Suprapubic skin (tissue), 4 donors: ENCODE results near the gene BDKRB2. TPM values are rescaled to one million over a fixed set of nuclear protein-coding genes. Genes with fewer than 3 reads are reported as not detected.

Experiments used
- DNase-seq, 2 donors: peaks; one replicate each; pipeline ENCODE4 v3.0.0-alpha.2; 2019; ENCODE audit warnings: low spot score in 2 of 2
- H3K27ac ChIP-seq: fragments of 200-600 bp; sonication (generic); one replicate; pipeline ENCODE4 v1.5.1; 2019
- H3K27me3 ChIP-seq: fragments of 200-600 bp; sonication (generic); one replicate; pipeline ENCODE4 v1.5.1; 2019
- H3K36me3 ChIP-seq: fragments of 200-600 bp; sonication (generic); one replicate; pipeline ENCODE4 v1.5.1; 2019
- H3K4me1 ChIP-seq: fragments of 200-600 bp; sonication (generic); one replicate; pipeline ENCODE4 v1.5.1; 2019
- H3K4me3 ChIP-seq: fragments of 200-600 bp; sonication (generic); one replicate; pipeline ENCODE4 v1.5.1; 2019; ENCODE audit warnings: mild to moderate bottlenecking
- H3K9me3 ChIP-seq: fragments of 200-600 bp; sonication (generic); one replicate; pipeline ENCODE4 v1.5.1; 2019
- CTCF ChIP-seq, 2 donors: fragments of 200-600 bp in 1 of 2; fragments of 450-650 bp in 1 of 2; sonication (generic) in 1 of 2; IDR thresholded peaks; one replicate each; pipeline ENCODE4 v1.5.1; 2016 to 2019; ENCODE audit warnings: antibody characterized with exemption in 2 of 2, mild to moderate bottlenecking in 1 of 2, moderate library complexity in 1 of 2
- EP300 ChIP-seq: sonication (generic); formaldehyde crosslinking; IDR thresholded peaks from one replicate; pipeline ENCODE4 v1.6.1; 2017; ENCODE audit warnings: antibody characterized with exemption
- POLR2A ChIP-seq, 2 donors: fragments of 450-650 bp; IDR thresholded peaks; one replicate each; pipeline ENCODE4 v1.6.1; 2017; ENCODE audit warnings: antibody characterized with exemption in 2 of 2, mild to moderate bottlenecking in 2 of 2, moderate library complexity in 2 of 2
- POLR2AphosphoS5 ChIP-seq, 3 donors: sonication (generic); formaldehyde crosslinking; IDR thresholded peaks; one replicate each; pipeline ENCODE4 v1.6.1; 2017; ENCODE audit warnings: antibody characterized with exemption in 3 of 3
- WGBS: methylation state at CpG from one replicate; pipeline ENCODE4 v1.1.5; 2018; 5-methylcytosine and 5-hydroxymethylcytosine counted together
- total RNA-seq, 4 donors: library from RNA; depleted of rRNA; stranded (reverse); fragments of >200 nt; gene quantifications; one replicate each; pipeline ENCODE4 v1.1.0, GENCODE V29; 2016

Gene BDKRB2
- total RNA-seq, 4 donors from 2014 or later = 9.7 to 17.9 (median 14.3) TPM

GRCh38 chr14:96265383-96266095, 60.9 kb downstream of the BDKRB2 start:
- H3K27ac ChIP-seq = no peak overlapping the region

GRCh38 chr14:96267336-96267735, 62.7 kb downstream of the BDKRB2 start:
- TF ChIP-seq POLR2A (IDR thresholded peaks at IDR 0.05) (no peak), POLR2AphosphoS5 (IDR thresholded peaks at IDR 0.05) (peak in 1 of 3 donors; percentile 22)
- H3K27me3 ChIP-seq = no peaks in the 10 kb centered on the region
- DNase-seq = peak in 1 of 2 donors; percentile 82
- peaks cover 39% of the 10 kb centered on the region for H3K4me1 ChIP-seq
- H3K27ac ChIP-seq = no peak overlapping the region
- H3K4me3 ChIP-seq = no peak overlapping the region
- no peaks in the 10 kb centered on the region for H3K36me3 ChIP-seq
- no peaks in the 10 kb centered on the region for H3K9me3 ChIP-seq
- 0% methylated on average over 1 of the region's 3 CpGs for WGBS

More at GRCh38 chr14:96265383-96266095, 60.9 kb downstream of the BDKRB2 start:
- Histone ChIP-seq H3K9me3 (no peaks in the 10 kb centered on the region), H3K4me3 (no peak overlapping the region), H3K27me3 (no peaks in the 10 kb centered on the region), H3K4me1 (peaks cover 33% of the 10 kb centered on the region), H3K36me3 (no peaks in the 10 kb centered on the region)
- no peak for DNase-seq
- WGBS = 67% methylated on average over 16 of the region's 16 CpGs
- no peak for TF ChIP-seq EP300
- TF ChIP-seq POLR2AphosphoS5 (IDR thresholded peaks at IDR 0.05) = no peak
- TF ChIP-seq POLR2A (IDR thresholded peaks at IDR 0.05) = no peak
- TF ChIP-seq CTCF (IDR thresholded peaks at IDR 0.05) = no peak

GRCh38 chr14:96267916-96268315, 63.3 kb downstream of the BDKRB2 start:
- Histone ChIP-seq H3K27ac (no peak overlapping the region), H3K9me3 (no peaks in the 10 kb centered on the region), H3K4me3 (no peak overlapping the region), H3K27me3 (no peaks in the 10 kb centered on the region), H3K36me3 (no peaks in the 10 kb centered on the region), H3K4me1 (peaks cover 39% of the 10 kb centered on the region)
- WGBS = 47% methylated on average over 5 of the region's 5 CpGs
- TF ChIP-seq POLR2A (IDR thresholded peaks at IDR 0.05) = no peak
- TF ChIP-seq CTCF (IDR thresholded peaks at IDR 0.05) = no peak
- no peak for TF ChIP-seq EP300
- TF ChIP-seq POLR2AphosphoS5 (IDR thresholded peaks at IDR 0.05) = no peak
- DNase-seq = no peak

- Histone ChIP-seq H3K27me3 (no peaks in the 10 kb centered on the region), H3K9me3 (no peaks in the 10 kb centered on the region), H3K36me3 (no peaks in the 10 kb centered on the region), H3K27ac (peak overlapping the region; percentile 24), H3K4me3 (no peak overlapping the region), H3K4me1 (peaks cover 41% of the 10 kb centered on the region)
- DNase-seq = peak; percentile 84 to 91
- WGBS = 50% methylated on average over 22 of the region's 22 CpGs
- TF ChIP-seq POLR2AphosphoS5 (IDR thresholded peaks at IDR 0.05) (peak in 2 of 3 donors; percentile 25 to 53), POLR2A (IDR thresholded peaks at IDR 0.05) (no peak), EP300 (no peak), CTCF (IDR thresholded peaks at IDR 0.05) (no peak)
Observed at GRCh38 chr14:96268431-96269358, 64.1 kb downstream of the BDKRB2 start.

- no peak for TF ChIP-seq CTCF (IDR thresholded peaks at IDR 0.05)
- no peak for TF ChIP-seq EP300
- no peak for TF ChIP-seq POLR2A (IDR thresholded peaks at IDR 0.05)
- TF ChIP-seq POLR2AphosphoS5 (IDR thresholded peaks at IDR 0.05) = no peak
- no peak for DNase-seq
- WGBS = 72% methylated on average over 10 of the region's 10 CpGs
- H3K9me3 ChIP-seq = no peaks in the 10 kb centered on the region
- no peaks in the 10 kb centered on the region for H3K36me3 ChIP-seq
- no peaks in the 10 kb centered on the region for H3K27me3 ChIP-seq
- H3K4me3 ChIP-seq = no peak overlapping the region
- H3K27ac ChIP-seq = peak overlapping the region; percentile 24
- peaks cover 48% of the 10 kb centered on the region for H3K4me1 ChIP-seq
Observed at GRCh38 chr14:96269359-96269710, 64.7 kb downstream of the BDKRB2 start.
